CD4-positive, CD25-positive, alpha-beta regulatory T cell (primary cell): ENCODE data around the gene CD47. TPM values are rescaled to one million over a fixed set of nuclear protein-coding genes. Genes with fewer than 3 reads are reported as not detected.

Experiments used
- ATAC-seq, 2 donors: fragments of 150-1000 bp; cut with Tn5 transposase; one replicate each; pipeline ENCODE4 v1.10.0; 2021; ENCODE audit warnings: low read depth in 2 of 2, moderate number of reproducible peaks in 2 of 2, moderate library complexity in 1 of 2
- DNase-seq, 3 donors: peaks; one replicate each; pipeline versions ENCODE4 v3.0.0 to v3.0.0-alpha.2; 2012 to 2022; ENCODE audit warnings: mixed read lengths in 1 of 3
- H3K27ac ChIP-seq: one replicate; pipeline ENCODE4 v1.7.0; 2013; ENCODE audit warnings: mild to moderate bottlenecking, low read length; ENCODE audit not compliant: insufficient read depth, poor library complexity, severe bottlenecking
- H3K27me3 ChIP-seq: one replicate; pipeline ENCODE4 v1.7.0; 2013; ENCODE audit warnings: low read length; ENCODE audit not compliant: control insufficient read depth, insufficient read depth
- H3K36me3 ChIP-seq: one replicate; pipeline ENCODE4 v1.7.0; 2013; ENCODE audit warnings: mild to moderate bottlenecking, low read length, moderate library complexity; ENCODE audit not compliant: control insufficient read depth, insufficient read depth
- H3K4me1 ChIP-seq: 2 replicates; pipeline ENCODE4 v1.7.0; 2013; ENCODE audit warnings: mild to moderate bottlenecking, low read length; ENCODE audit not compliant: insufficient read depth, control insufficient read depth, poor library complexity, severe bottlenecking
- H3K4me3 ChIP-seq: one replicate; pipeline ENCODE4 v1.7.0; 2013; ENCODE audit warnings: low read depth, mild to moderate bottlenecking, low read length, moderate library complexity
- H3K9me3 ChIP-seq, 2 experiments: 1 replicate in 1 of 2; 2 replicates in 1 of 2; pipeline ENCODE4 v1.7.0; 2013; ENCODE audit warnings: low read length in 2 of 2, mild to moderate bottlenecking in 1 of 2, moderate library complexity in 1 of 2; ENCODE audit not compliant: control insufficient read depth in 2 of 2
- H3K27ac Mint-ChIP-seq, 3 donors: one replicate each; pipeline ENCODE4 v1.8.0; 2020 to 2022; ENCODE audit warnings: mild to moderate bottlenecking in 3 of 3, mixed read lengths in 3 of 3, moderate library complexity in 2 of 3
- H3K27me3 Mint-ChIP-seq: one replicate; pipeline ENCODE4 v1.8.0; 2022; ENCODE audit warnings: mild to moderate bottlenecking, mixed read lengths
- H3K36me3 Mint-ChIP-seq: one replicate; pipeline ENCODE4 v1.8.0; 2020; ENCODE audit warnings: mixed read lengths
- H3K4me1 Mint-ChIP-seq, 4 donors: one replicate each; pipeline ENCODE4 v1.8.0; 2020 to 2022; ENCODE audit warnings: mixed read lengths in 4 of 4, mild to moderate bottlenecking in 1 of 4
- H3K4me3 Mint-ChIP-seq, 4 donors: one replicate each; pipeline ENCODE4 v1.8.0; 2020 to 2022; ENCODE audit warnings: mild to moderate bottlenecking in 4 of 4, mixed read lengths in 4 of 4, moderate library complexity in 3 of 4
- H3K9me3 Mint-ChIP-seq, 7 donors: one replicate each; pipeline ENCODE4 v1.8.0; 2020 to 2022; ENCODE audit warnings: mixed read lengths in 7 of 7, mild to moderate bottlenecking in 3 of 7, moderate library complexity in 2 of 7
- polyA plus RNA-seq, 4 donors: library from polyadenylated mRNA; unstranded; fragments of 300-500 nt; fragmentation: Illumina TruSeq; gene quantifications; one replicate each; pipeline ENCODE4 v1.2.3, GENCODE V29; 2021
- total RNA-seq: library from RNA; stranded (reverse); gene quantifications from one replicate; pipeline ENCODE4 v1.2.3, GENCODE V29; 2022

The CD47 gene
- total and polyA plus RNA-seq, 5 donors from 2014 or later = 209 to 424 (median 329) TPM

GRCh38 chr3:108054935-108055334 is 35.9 kb downstream of the CD47 start:
- H3K9me3 ChIP-seq = no peaks in the 10 kb centered on the region
- H3K36me3 Mint-ChIP-seq = peaks cover 59% of the 10 kb centered on the region
- no peaks in the 10 kb centered on the region for H3K27me3 Mint-ChIP-seq
- ATAC-seq = no peak
- H3K4me1 ChIP-seq = peaks cover 4% of the 10 kb centered on the region
- peaks cover 95% of the 10 kb centered on the region for H3K36me3 ChIP-seq
- no peak overlapping the region for H3K4me3 Mint-ChIP-seq
- H3K27ac ChIP-seq = no peak overlapping the region
- H3K9me3 Mint-ChIP-seq = peaks cover 0 to 1% (median 0%) of the 10 kb centered on the region in 7 donors
- H3K4me3 ChIP-seq = no peak overlapping the region
- peaks cover 40 to 63% (median 52%) of the 10 kb centered on the region in 4 donors for H3K4me1 Mint-ChIP-seq
- no peaks in the 10 kb centered on the region for H3K27me3 ChIP-seq
- H3K27ac Mint-ChIP-seq = no peak overlapping the region
- DNase-seq = no peak

- Histone ChIP-seq H3K4me3 (no peak overlapping the region), H3K27me3 (no peaks in the 10 kb centered on the region), H3K4me1 (peaks cover 4% of the 10 kb centered on the region), H3K36me3 (peaks cover 92% of the 10 kb centered on the region), H3K9me3 (no peaks in the 10 kb centered on the region), H3K27ac (no peak overlapping the region)
- Mint-ChIP-seq H3K4me1 (peaks cover 39 to 64% (median 46%) of the 10 kb centered on the region in 4 donors), H3K9me3 (peaks cover 0 to 1% (median 0%) of the 10 kb centered on the region in 7 donors), H3K27me3 (no peaks in the 10 kb centered on the region), H3K4me3 (no peak overlapping the region), H3K36me3 (peaks cover 58% of the 10 kb centered on the region), H3K27ac (peak overlapping the region; percentile 20 to 72 (median 40))
- DNase-seq (no peak), ATAC-seq (no peak)
These were observed 37.3 kb downstream of the CD47 start for GRCh38 chr3:108053483-108053882.

- H3K4me1 Mint-ChIP-seq = peaks cover 35 to 62% (median 46%) of the 10 kb centered on the region in 4 donors
- DNase-seq (no peak), ATAC-seq (no peak)
- H3K36me3 Mint-ChIP-seq = peaks cover 54% of the 10 kb centered on the region
- no peaks in the 10 kb centered on the region for H3K27me3 ChIP-seq
- H3K27me3 Mint-ChIP-seq = no peaks in the 10 kb centered on the region
- H3K36me3 ChIP-seq = peaks cover 89% of the 10 kb centered on the region
- no peak overlapping the region for H3K4me3 Mint-ChIP-seq
- H3K9me3 ChIP-seq = no peaks in the 10 kb centered on the region
- peaks cover 4% of the 10 kb centered on the region for H3K4me1 ChIP-seq
- H3K27ac ChIP-seq = no peak overlapping the region
- H3K9me3 Mint-ChIP-seq = peaks cover 0 to 1% (median 0%) of the 10 kb centered on the region in 7 donors
- H3K4me3 ChIP-seq = no peak overlapping the region
- peak overlapping the region; percentile 20 to 72 (median 40) for H3K27ac Mint-ChIP-seq
These were observed 37.8 kb downstream of the CD47 start for GRCh38 chr3:108053067-108053466.

GRCh38 chr3:108051005-108051404 is 39.8 kb downstream of the CD47 start:
- peaks cover 50% of the 10 kb centered on the region for H3K36me3 Mint-ChIP-seq
- H3K9me3 ChIP-seq = no peaks in the 10 kb centered on the region
- ATAC-seq (no peak), DNase-seq (no peak)
- peaks cover 30 to 61% (median 47%) of the 10 kb centered on the region in 4 donors for H3K4me1 Mint-ChIP-seq
- peaks cover 0 to 1% (median 0%) of the 10 kb centered on the region in 7 donors for H3K9me3 Mint-ChIP-seq
- no peaks in the 10 kb centered on the region for H3K4me1 ChIP-seq
- H3K4me3 Mint-ChIP-seq = no peak overlapping the region
- H3K27me3 Mint-ChIP-seq = no peaks in the 10 kb centered on the region
- H3K4me3 ChIP-seq = no peak overlapping the region
- peaks cover 92% of the 10 kb centered on the region for H3K36me3 ChIP-seq
- peak overlapping the region in 2 of 3 donors; percentile 46 to 79 for H3K27ac Mint-ChIP-seq
- H3K27ac ChIP-seq = no peak overlapping the region
- no peaks in the 10 kb centered on the region for H3K27me3 ChIP-seq

GRCh38 chr3:108047987-108048386 is 42.8 kb downstream of the CD47 start:
- H3K4me3 Mint-ChIP-seq = no peak overlapping the region
- no peaks in the 10 kb centered on the region for H3K27me3 Mint-ChIP-seq
- no peaks in the 10 kb centered on the region for H3K4me1 ChIP-seq
- H3K27ac ChIP-seq = peak overlapping the region; percentile 15
- H3K9me3 ChIP-seq = no peaks in the 10 kb centered on the region
- no peaks in the 10 kb centered on the region for H3K27me3 ChIP-seq
- no peak overlapping the region for H3K4me3 ChIP-seq
- peaks cover 80% of the 10 kb centered on the region for H3K36me3 ChIP-seq
- peaks cover 20 to 37% (median 28%) of the 10 kb centered on the region in 4 donors for H3K4me1 Mint-ChIP-seq
- peaks cover 44% of the 10 kb centered on the region for H3K36me3 Mint-ChIP-seq
- peak overlapping the region; percentile 13 to 92 (median 17) for H3K27ac Mint-ChIP-seq
- peaks cover 0 to under 1% (median 0%) of the 10 kb centered on the region in 7 donors for H3K9me3 Mint-ChIP-seq
- no peak for ATAC-seq
- DNase-seq = peak in 1 of 3 donors; percentile 52

- H3K4me1 Mint-ChIP-seq = peaks cover 16 to 34% (median 25%) of the 10 kb centered on the region in 4 donors
- H3K9me3 Mint-ChIP-seq = no peaks in the 10 kb centered on the region
- no peak overlapping the region for H3K4me3 Mint-ChIP-seq
- H3K4me1 ChIP-seq = no peaks in the 10 kb centered on the region
- H3K9me3 ChIP-seq = no peaks in the 10 kb centered on the region
- no peak overlapping the region for H3K27ac ChIP-seq
- peaks cover 43% of the 10 kb centered on the region for H3K36me3 Mint-ChIP-seq
- peaks cover 79% of the 10 kb centered on the region for H3K36me3 ChIP-seq
- DNase-seq (no peak), ATAC-seq (no peak)
- H3K27me3 Mint-ChIP-seq = no peaks in the 10 kb centered on the region
- peak overlapping the region in 1 of 3 donors; percentile 19 for H3K27ac Mint-ChIP-seq
- H3K27me3 ChIP-seq = no peaks in the 10 kb centered on the region
- no peak overlapping the region for H3K4me3 ChIP-seq
These were observed 44.6 kb downstream of the CD47 start for GRCh38 chr3:108046247-108046646.

- Histone ChIP-seq H3K27me3 (no peaks in the 10 kb centered on the region), H3K4me3 (no peak overlapping the region), H3K9me3 (no peaks in the 10 kb centered on the region), H3K27ac (no peak overlapping the region), H3K36me3 (peaks cover 72% of the 10 kb centered on the region), H3K4me1 (no peaks in the 10 kb centered on the region)
- H3K9me3 Mint-ChIP-seq = no peaks in the 10 kb centered on the region
- DNase-seq = no peak
- H3K4me3 Mint-ChIP-seq = no peak overlapping the region
- H3K27ac Mint-ChIP-seq = peak overlapping the region in 2 of 3 donors; percentile 64 to 87
- ATAC-seq = no peak
- H3K27me3 Mint-ChIP-seq = no peaks in the 10 kb centered on the region
- H3K4me1 Mint-ChIP-seq = peaks cover 15 to 29% (median 23%) of the 10 kb centered on the region in 4 donors
- peaks cover 44% of the 10 kb centered on the region for H3K36me3 Mint-ChIP-seq
These were observed 46.1 kb downstream of the CD47 start for GRCh38 chr3:108044699-108045098.

- no peaks in the 10 kb centered on the region for H3K27me3 Mint-ChIP-seq
- H3K27me3 ChIP-seq = no peaks in the 10 kb centered on the region
- H3K36me3 ChIP-seq = peaks cover 66% of the 10 kb centered on the region
- peak overlapping the region in 1 of 3 donors; percentile 60 for H3K27ac Mint-ChIP-seq
- H3K4me3 Mint-ChIP-seq = peak overlapping the region in 1 of 4 donors; percentile 35
- peaks cover 43% of the 10 kb centered on the region for H3K36me3 Mint-ChIP-seq
- peaks cover 7 to 24% (median 12%) of the 10 kb centered on the region in 4 donors for H3K4me1 Mint-ChIP-seq
- DNase-seq = no peak
- H3K4me3 ChIP-seq = no peak overlapping the region
- no peak for ATAC-seq
- H3K4me1 ChIP-seq = no peaks in the 10 kb centered on the region
- no peaks in the 10 kb centered on the region for H3K9me3 Mint-ChIP-seq
- no peaks in the 10 kb centered on the region for H3K9me3 ChIP-seq
- H3K27ac ChIP-seq = no peak overlapping the region
These were observed 48.5 kb downstream of the CD47 start for GRCh38 chr3:108042300-108042699.
